Measurements from ENCODE around the gene TOLLIP. TPM values are rescaled to one million over a fixed set of nuclear protein-coding genes. Genes with fewer than 3 reads are reported as not detected.

TOLLIP gene
- total and polyA plus RNA-seq, 8 donors: 14.9 to 119 (median 35.8) TPM

DNA sequence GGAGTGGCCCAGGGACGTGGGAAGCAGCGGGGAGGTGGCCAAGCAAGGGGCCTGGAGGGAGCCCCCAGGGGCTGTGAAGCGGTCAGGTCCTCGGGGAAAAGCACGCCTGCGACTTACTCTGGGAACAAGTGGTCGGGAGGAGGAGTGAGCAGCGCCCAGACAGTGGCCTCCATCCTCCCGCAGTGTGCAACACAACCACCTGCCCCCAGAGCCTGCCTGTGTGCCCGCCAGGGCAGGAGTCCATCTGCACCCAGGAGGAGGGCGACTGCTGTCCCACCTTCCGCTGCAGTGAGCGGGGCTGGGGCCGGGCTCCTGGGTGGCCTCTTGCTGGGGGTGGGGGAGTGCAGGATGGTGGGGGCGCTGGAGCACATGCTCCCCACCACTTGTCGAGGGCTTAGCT lies 51.5 kb downstream of the TOLLIP start:
- WGBS, 5 donors: 72 to 92% (median 86%) methylated on average over 7 to 16 of the region's 16 CpGs
- TF ChIP-seq POLR2A (IDR thresholded peaks at IDR 0.05) (no peak), EP300 (IDR thresholded peaks at IDR 0.05) (no peak), POLR2AphosphoS5 (IDR thresholded peaks at IDR 0.05) (no peak)
- TF ChIP-seq, protein P1, sequence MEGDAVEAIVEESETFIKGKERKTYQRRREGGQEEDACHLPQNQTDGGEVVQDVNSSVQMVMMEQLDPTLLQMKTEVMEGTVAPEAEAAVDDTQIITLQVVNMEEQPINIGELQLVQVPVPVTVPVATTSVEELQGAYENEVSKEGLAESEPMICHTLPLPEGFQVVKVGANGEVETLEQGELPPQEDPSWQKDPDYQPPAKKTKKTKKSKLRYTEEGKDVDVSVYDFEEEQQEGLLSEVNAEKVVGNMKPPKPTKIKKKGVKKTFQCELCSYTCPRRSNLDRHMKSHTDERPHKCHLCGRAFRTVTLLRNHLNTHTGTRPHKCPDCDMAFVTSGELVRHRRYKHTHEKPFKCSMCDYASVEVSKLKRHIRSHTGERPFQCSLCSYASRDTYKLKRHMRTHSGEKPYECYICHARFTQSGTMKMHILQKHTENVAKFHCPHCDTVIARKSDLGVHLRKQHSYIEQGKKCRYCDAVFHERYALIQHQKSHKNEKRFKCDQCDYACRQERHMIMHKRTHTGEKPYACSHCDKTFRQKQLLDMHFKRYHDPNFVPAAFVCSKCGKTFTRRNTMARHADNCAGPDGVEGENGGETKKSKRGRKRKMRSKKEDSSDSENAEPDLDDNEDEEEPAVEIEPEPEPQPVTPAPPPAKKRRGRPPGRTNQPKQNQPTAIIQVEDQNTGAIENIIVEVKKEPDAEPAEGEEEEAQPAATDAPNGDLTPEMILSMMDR (IDR thresholded peaks at IDR 0.05): no peak
- Histone ChIP-seq H3K4me3 (no peak overlapping the region), H3K27ac (no peak overlapping the region), H3K9me3 (no peaks in the 10 kb centered on the region), H3K4me1 (peaks cover 12 to 21% (median 15%) of the 10 kb centered on the region in 4 donors), H3K36me3 (no peaks in the 10 kb centered on the region), H3K27me3 (no peaks in the 10 kb centered on the region)
- intact Hi-C loops (cut with DNase I; ENCODE audit: low total_unique reads): no loop called here
- DNase-seq: no peak

DNA sequence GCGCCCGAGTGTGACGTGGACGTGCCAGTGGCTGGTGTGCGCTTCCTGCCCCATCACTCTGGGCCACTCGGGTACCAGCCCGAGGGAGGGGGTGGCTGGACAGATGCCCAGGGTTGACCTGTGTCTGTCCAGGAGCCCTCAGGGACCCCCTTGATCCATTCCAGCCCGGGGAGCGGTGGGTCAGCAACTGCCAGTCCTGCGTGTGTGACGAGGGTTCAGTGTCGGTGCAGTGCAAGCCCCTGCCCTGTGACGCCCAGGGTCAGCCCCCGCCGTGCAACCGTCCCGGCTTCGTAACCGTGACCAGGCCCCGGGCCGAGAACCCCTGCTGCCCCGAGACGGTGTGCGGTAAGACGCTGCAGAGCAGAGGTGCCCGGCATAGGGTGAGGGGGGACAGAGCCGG lies 52.1 kb downstream of the TOLLIP start:
- intact Hi-C loops (cut with DNase I; ENCODE audit: low total_unique reads): no loop called here
- H3K9me3 ChIP-seq: no peaks in the 10 kb centered on the region
- H3K27ac ChIP-seq: no peak overlapping the region
- H3K27me3 ChIP-seq: no peaks in the 10 kb centered on the region
- H3K4me1 ChIP-seq: peaks cover 8 to 15% (median 10%) of the 10 kb centered on the region in 4 donors
- 88 to 94% (median 91%) methylated on average over 7 to 27 of the region's 27 CpGs for WGBS, 5 donors
- H3K4me3 ChIP-seq: no peak overlapping the region
- H3K36me3 ChIP-seq: no peaks in the 10 kb centered on the region
- no peak for DNase-seq
- no peak for TF ChIP-seq EP300 (IDR thresholded peaks at IDR 0.05)
- no peak for TF ChIP-seq POLR2AphosphoS5 (IDR thresholded peaks at IDR 0.05)
- TF ChIP-seq, protein P1 (IDR thresholded peaks at IDR 0.05): no peak
- no peak for TF ChIP-seq POLR2A (IDR thresholded peaks at IDR 0.05)

DNA sequence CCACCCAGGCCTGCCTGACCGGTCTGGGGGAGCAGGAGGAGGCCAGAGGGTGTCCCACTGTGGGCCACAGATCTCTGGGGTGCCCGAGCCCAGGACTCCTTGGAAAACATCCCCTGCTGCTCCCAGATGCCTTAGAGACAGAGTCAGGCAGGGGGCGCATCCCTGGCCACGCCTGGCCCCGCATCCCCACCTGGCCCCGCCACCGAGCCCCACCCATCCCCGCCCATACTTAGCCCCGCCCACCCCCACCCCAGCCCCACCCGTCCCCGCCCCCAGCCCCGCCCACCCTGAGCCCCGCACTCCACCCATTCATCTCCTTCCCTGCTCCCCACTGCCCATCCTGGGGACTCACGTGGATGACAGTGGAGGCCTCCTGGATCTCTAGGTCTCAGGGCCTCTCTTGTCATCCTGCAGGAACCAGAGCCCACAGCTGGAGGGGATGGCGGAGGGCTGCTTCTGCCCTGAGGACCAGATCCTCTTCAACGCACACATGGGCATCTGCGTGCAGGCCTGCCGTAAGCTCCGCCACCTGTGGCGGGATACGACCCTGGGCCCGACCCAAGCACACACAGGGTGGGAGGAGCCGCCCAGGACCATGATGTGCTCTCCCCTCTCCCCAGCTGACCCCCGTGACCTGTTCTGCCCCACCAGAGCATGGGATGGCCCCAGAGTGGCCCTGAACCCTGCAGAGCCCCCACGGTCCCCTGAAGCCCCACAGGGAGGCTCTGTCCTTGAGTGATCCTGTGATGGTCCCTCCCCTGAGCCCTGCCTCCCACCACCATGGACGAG lies 53.0 kb downstream of the TOLLIP start:
- no peak overlapping the region for H3K27ac ChIP-seq
- H3K36me3 ChIP-seq: no peaks in the 10 kb centered on the region
- no peaks in the 10 kb centered on the region for H3K27me3 ChIP-seq
- 53 to 74% (median 64%) methylated on average over 14 to 26 of the region's 26 CpGs for WGBS, 5 donors
- DNase-seq: no peak
- H3K4me1 ChIP-seq: peaks cover 0 to 6% (median 1%) of the 10 kb centered on the region in 4 donors
- TF ChIP-seq POLR2A (IDR thresholded peaks at IDR 0.05) (no peak), EP300 (IDR thresholded peaks at IDR 0.05) (no peak), POLR2AphosphoS5 (IDR thresholded peaks at IDR 0.05) (no peak)
- TF ChIP-seq, protein P1 (IDR thresholded peaks at IDR 0.05): no peak
- intact Hi-C loops (cut with DNase I; ENCODE audit: low total_unique reads): no loop called here
- H3K4me3 ChIP-seq: no peak overlapping the region
- H3K9me3 ChIP-seq: no peaks in the 10 kb centered on the region

DNA sequence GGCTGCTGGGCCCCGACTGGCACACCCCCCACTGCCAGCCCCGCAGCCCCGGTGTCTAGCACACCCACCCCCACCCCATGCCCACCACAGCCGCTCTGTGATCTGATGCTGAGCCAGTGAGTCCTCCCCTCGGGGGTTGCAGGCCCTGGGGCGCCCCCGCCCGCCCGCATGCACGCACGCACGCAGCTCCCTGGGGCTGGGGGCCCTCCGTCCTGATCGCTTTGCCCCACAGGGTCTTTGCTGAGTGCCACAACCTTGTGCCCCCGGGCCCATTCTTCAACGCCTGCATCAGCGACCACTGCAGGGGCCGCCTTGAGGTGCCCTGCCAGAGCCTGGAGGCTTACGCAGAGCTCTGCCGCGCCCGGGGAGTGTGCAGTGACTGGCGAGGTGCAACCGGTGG lies 54.3 kb downstream of the TOLLIP start:
- no peak overlapping the region for H3K4me3 ChIP-seq
- no peaks in the 10 kb centered on the region for H3K9me3 ChIP-seq
- no peaks in the 10 kb centered on the region for H3K36me3 ChIP-seq
- TF ChIP-seq EP300 (IDR thresholded peaks at IDR 0.05) (no peak), POLR2AphosphoS5 (IDR thresholded peaks at IDR 0.05) (no peak), POLR2A (IDR thresholded peaks at IDR 0.05) (no peak)
- TF ChIP-seq, protein P1 (IDR thresholded peaks at IDR 0.05): no peak
- WGBS, 5 donors: 82 to 95% (median 88%) methylated on average over 16 to 24 of the region's 24 CpGs; no CpG with 5 or more reads in 1 of the 5 donors
- H3K27ac ChIP-seq: no peak overlapping the region
- no peak for DNase-seq
- intact Hi-C loops (cut with DNase I; ENCODE audit: low total_unique reads): no loop called here
- no peaks in the 10 kb centered on the region for H3K27me3 ChIP-seq
- H3K4me1 ChIP-seq: peaks cover 0 to 3% (median 0%) of the 10 kb centered on the region in 4 donors

All from stomach (tissue), 9 donors.